GM21423 (cell line): Measurements from ENCODE around the gene MKRN3.
"Not testable (repeated sequence)": the region's sequence is repeated elsewhere in the genome, so short reads cannot be mapped to it uniquely, and the experiment has no call there.

ENCODE experiments used
- ATAC-seq: cut with Tn5 transposase; IDR thresholded peaks from one replicate; pipeline ENCODE4 v1.9.1; 2021; ENCODE audit warnings: mild to moderate bottlenecking, moderate library complexity; ENCODE audit not compliant: unreplicated experiment

The MKRN3 gene

DNA sequence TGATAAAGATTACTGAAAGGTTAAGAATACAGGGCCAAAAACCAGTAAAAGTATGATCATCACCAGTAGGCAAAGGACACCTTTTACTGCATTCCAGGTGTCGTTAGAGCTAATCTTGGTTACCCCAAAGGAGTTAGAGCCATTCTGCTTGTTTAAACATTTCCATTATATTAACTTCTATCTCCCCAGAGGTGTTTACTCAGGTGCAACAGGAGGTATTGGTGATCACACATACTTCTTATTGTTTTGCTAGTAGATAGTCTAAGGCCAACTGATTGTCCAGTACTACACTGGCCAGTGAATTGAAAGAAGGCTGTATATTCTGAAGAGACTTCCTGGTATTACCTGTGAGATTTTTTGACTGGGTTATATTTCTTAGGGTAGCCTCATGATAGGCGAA lies 22.8 kb downstream of the MKRN3 start:
- ATAC-seq, result no peak

DNA sequence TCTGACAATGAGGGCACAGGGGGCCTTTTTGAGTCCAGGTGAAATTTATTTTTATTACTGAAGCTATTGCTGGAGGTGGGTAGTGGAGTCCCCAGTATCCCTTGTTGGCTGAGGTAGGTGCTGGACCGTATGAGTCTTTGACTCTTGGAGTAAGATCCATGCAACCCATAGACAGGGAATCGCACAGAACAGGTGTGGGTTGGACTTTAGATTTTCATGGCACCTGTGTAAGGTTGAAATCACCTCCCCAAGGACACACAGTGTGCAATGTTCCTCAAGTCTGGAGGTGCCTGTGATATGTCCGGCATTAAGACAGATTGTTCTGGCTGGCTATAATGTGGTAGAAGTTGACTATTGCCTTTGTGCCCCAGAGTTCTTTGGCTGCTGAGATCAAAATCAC lies 23.5 kb downstream of the MKRN3 start:
- ATAC-seq, result no peak

DNA sequence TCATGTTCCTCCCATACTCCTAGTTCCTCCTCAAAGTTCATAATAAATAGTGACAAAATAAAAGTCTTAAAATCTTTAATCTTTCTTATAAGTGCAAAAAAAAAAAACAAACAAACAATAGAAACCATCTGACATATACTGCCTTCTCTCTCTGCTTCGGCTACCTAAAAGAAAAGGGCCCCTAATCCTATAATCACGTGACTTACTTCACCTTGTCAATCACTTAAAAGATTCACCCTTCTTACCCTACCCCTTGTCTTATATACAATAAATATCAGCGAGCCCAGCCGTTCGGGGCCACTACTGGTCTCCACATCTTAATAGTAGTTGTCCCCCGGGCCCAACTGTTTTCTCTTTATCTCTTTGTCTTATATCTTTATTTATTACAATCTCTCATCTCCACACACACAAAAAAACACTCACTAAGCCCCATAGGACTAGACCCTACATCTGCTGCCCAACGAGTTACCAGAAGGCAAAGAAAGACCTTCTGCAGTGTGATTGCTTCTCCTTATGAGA lies 28.8 kb downstream of the MKRN3 start:
- ATAC-seq, result no peak

DNA sequence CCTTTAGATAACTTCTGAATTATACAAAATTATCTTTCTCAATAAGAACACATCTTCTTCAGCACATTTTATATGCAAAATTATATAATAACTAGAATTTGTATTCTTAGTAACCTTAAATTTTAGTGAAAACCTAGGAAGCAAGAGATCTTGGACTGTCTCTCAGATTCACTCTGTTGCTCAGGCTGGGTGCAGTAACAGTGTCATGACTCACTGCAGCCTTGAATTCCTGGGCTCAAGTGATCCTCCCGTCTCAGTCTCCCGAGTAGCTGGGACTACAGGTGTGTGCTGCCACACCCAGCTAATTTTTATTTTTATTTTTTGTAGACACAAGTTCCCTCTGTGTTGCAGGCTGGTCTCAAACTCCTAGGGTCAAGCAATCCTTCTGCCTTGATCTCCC lies 29.9 kb downstream of the MKRN3 start:
- ATAC-seq, result no peak

DNA sequence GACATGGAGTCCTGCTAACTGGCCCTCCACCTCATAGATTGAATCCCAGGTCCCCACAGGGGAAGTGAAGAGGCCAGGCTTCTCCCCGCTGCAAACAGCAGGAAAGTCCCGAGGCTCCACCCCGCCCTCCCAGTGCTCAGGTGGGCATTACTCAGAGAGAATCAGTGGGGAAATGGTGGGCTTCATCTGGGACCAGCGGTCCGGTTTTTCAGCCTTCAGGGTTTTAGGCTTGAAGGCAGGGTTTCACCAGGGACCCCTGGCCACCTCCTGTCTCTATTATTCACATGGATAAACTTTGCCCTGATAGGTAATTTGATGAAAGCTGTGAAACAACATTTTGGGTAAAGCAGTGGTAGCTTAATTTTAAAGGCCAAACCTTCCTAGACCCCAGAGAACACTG lies 31.3 kb downstream of the MKRN3 start:
- ATAC-seq, result no peak

DNA sequence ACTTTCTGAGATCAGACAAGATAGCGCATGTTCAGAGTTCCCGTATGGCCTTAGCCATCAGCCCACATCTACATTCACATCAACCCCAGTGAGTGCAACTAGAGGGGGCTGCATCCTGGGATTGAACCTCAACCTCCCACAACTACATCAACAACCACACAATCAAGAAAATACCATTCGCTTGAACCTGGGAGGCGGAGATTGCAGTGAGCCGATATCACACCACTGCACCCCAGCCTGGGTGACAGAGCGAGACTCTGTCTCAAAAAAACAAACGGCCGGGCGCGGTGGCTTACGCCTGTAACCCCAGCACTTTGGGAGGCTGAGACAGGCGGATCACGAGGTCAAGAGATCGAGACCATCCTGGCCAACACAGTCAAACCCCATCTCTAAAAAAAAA lies 31.8 kb downstream of the MKRN3 start:
- ATAC-seq, result not testable (repeated sequence)

DNA sequence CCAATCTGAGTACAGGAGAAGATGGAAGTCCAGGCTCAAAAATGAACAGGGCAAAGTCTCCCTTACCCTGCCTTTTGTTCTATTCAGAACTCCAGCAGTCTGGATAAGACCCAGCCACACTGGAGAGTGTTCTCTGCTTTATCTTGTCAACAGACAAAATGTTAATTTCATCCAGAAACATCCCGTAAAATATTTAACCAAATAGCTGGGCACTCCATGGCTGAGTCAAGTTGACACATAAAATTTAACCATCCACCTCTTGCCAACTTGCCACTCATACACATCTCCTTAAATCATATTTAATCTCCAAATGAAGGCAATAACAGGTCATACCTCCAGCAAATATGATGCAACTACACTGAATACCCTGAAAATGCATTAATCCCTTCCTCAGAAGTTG lies 33.6 kb downstream of the MKRN3 start:
- no peak for ATAC-seq

DNA sequence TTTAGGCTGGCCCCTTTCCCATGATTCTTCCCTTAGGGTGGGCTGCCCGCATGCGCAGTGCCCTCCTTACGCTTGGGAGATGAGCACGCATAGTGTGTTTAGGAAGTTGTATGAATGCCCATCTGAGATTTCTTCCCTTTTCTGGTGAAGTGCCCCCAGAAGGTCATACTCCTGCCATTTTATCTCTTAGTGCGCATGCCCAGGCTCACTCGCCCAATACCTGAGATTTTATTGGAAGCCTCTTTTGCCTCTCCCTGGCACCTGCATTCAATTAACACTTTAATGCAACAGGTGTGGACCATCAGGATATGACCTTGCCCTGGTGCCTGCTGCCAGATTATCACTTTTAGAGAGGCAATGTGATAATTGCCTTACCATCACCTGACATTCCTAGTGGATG lies 36.6 kb downstream of the MKRN3 start:
- ATAC-seq, result no peak

DNA sequence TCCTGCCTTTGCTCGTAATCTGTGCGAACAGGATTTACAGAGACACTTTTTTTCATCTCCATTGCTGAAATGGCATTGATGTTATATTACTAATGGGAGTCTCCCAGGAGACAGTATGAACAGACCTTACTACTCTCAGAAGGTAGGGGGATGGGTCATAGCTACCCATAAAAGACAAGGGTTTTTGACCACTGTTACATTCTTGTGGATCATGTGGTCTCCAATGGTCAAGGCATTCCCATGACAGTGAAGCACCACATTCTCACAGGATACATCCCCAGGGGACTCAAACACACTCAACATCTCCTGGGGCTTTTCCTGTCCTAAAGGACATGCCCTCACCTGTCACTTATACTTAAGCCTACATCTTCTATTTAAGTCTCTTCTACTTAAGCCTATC lies 40.8 kb downstream of the MKRN3 start:
- ATAC-seq, result no peak

DNA sequence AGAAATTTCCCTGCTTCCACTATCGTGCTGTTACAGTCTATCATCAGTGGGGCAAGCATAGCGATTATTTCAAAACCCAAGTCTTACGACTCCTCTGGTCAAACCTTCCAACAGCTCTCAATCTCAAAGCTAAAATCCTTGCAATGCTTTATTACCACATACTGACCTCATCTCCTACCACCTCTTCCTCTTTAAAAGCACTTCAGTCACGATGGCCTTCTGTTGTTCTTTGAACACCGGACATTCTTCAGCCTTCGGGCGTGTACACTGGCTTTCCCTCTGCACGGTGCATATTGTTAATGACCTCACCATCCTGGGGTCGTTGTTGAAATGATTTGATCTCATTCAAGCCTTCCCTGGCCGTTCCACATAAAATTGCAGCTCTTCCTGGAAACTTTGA lies 51.1 kb downstream of the MKRN3 start:
- ATAC-seq, result no peak
